Embryonic facial prominence (tissue), 1 donor: ENCODE measurements around the gene CCT2.

Experiments
- DNase-seq: peaks from one replicate; pipeline ENCODE4 v3.0.0-alpha.2; 2016; ENCODE audit errors: extremely low spot score

Gene CCT2

GRCh38 chr12:69641546-69641945 is 56.3 kb downstream of the CCT2 start:
- DNase-seq = no peak

GRCh38 chr12:69642531-69642930 is 57.3 kb downstream of the CCT2 start:
- DNase-seq = no peak

- no peak for DNase-seq
These were observed 59.3 kb downstream of the CCT2 start for GRCh38 chr12:69644511-69644910.

- DNase-seq = no peak
These were observed 59.8 kb downstream of the CCT2 start for GRCh38 chr12:69645031-69645430.

- DNase-seq = no peak
These were observed 61.9 kb downstream of the CCT2 start for GRCh38 chr12:69647178-69647577.

- DNase-seq = no peak
These were observed 63.2 kb downstream of the CCT2 start for GRCh38 chr12:69648476-69648875.

GRCh38 chr12:69649529-69649928 is 64.3 kb downstream of the CCT2 start:
- DNase-seq = no peak
